Upper lobe of right lung (tissue), 1 donor: ENCODE results near the gene SIRT7. TPM values are rescaled to one million over a fixed set of nuclear protein-coding genes. Genes with fewer than 3 reads are reported as not detected.

ENCODE experiments used
- ATAC-seq: fragments of 200-7000 bp; cut with Tn5 transposase; one replicate; pipeline ENCODE4 v1.9.1; 2020; ENCODE audit warnings: mild to moderate bottlenecking, moderate library complexity
- DNase-seq: peaks from one replicate; pipeline ENCODE4 v3.0.0-alpha.2; 2020
- H3K27ac ChIP-seq: fragments of 200-600 bp; one replicate; pipeline ENCODE4 v1.8.0; 2022
- H3K27me3 ChIP-seq: fragments of 200-600 bp; one replicate; pipeline ENCODE4 v1.8.0; 2022; ENCODE audit warnings: mild to moderate bottlenecking
- H3K36me3 ChIP-seq: fragments of 200-600 bp; one replicate; pipeline ENCODE4 v1.8.0; 2022
- H3K4me1 ChIP-seq: fragments of 200-600 bp; one replicate; pipeline ENCODE4 v1.8.0; 2022
- H3K4me3 ChIP-seq: fragments of 200-600 bp; one replicate; pipeline ENCODE4 v1.8.0; 2022; ENCODE audit warnings: mild to moderate bottlenecking
- H3K9me3 ChIP-seq: fragments of 200-600 bp; one replicate; pipeline ENCODE4 v1.8.0; 2022
- intact Hi-C: fragments of 100-400 bp; cut with DNase I; formaldehyde crosslinking; loops from one replicate; pipeline ENCODE4 v1.11.0; 2022
- total RNA-seq: library from RNA; stranded (reverse); fragmentation: NEBNext Ultra II Directional; extraction: Animal tissue kit (Norgen Biotek cat#: 25700); gene quantifications from one replicate; pipeline ENCODE4 v1.2.1, GENCODE V29; 2021
- TF ChIP-seq, protein P1 (sequence below): fragments of 200-600 bp; IDR thresholded peaks from one replicate; pipeline ENCODE4 v1.8.0; 2022; ENCODE audit warnings: antibody characterized with exemption
- donor health status: DM: no; HTN: yes; CAD: no; lungs with severe emphysema.

SIRT7 gene
- total RNA-seq, 1 donor from 2014 or later, result 27.5 TPM

DNA sequence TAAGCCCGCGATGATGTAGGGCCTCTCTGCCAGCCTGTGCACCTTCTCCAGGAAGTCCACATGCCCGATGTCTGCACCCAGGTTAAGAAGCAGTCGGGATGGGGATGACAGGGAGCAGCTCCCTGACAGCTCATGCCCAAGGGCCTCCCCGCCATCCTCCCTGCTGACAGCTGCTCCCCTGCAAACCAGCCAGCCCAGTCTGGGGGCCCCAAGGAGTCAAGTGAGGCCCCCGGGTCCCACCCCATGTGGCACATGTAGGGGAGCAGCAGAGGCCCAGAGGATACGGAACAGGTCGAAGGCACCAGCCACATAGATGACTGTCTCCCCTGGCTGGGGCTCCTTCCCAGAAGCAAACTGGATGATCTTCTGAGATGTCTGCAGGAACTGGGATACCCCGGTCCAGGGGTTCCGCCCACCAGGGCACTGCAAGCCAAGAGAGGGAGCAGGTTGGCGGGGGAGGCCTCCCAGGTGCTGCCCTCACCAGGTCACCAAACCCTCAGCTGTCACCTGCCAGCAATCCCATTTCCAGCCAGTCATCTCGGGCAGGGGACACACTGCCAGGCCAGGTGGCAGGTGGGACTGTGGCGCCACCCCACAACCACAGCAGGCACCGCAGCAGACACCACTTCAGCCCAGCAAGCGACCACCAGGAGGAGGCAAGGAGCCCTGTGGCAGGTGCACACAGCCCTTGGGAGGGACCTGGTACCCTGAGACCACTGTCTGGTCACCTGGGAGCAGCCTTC lies 11.3 kb downstream of the SIRT7 start:
- no peaks in the 10 kb centered on the region for H3K27me3 ChIP-seq
- no peak overlapping the region for H3K4me3 ChIP-seq
- no peak overlapping the region for H3K27ac ChIP-seq
- H3K36me3 ChIP-seq, result peaks cover 12% of the 10 kb centered on the region
- DNase-seq (no peak), ATAC-seq (no peak)
- TF ChIP-seq, protein P1, sequence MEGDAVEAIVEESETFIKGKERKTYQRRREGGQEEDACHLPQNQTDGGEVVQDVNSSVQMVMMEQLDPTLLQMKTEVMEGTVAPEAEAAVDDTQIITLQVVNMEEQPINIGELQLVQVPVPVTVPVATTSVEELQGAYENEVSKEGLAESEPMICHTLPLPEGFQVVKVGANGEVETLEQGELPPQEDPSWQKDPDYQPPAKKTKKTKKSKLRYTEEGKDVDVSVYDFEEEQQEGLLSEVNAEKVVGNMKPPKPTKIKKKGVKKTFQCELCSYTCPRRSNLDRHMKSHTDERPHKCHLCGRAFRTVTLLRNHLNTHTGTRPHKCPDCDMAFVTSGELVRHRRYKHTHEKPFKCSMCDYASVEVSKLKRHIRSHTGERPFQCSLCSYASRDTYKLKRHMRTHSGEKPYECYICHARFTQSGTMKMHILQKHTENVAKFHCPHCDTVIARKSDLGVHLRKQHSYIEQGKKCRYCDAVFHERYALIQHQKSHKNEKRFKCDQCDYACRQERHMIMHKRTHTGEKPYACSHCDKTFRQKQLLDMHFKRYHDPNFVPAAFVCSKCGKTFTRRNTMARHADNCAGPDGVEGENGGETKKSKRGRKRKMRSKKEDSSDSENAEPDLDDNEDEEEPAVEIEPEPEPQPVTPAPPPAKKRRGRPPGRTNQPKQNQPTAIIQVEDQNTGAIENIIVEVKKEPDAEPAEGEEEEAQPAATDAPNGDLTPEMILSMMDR, result no peak
- no peaks in the 10 kb centered on the region for H3K9me3 ChIP-seq
- intact Hi-C loops, result no loop called here
- peaks cover 14% of the 10 kb centered on the region for H3K4me1 ChIP-seq

DNA sequence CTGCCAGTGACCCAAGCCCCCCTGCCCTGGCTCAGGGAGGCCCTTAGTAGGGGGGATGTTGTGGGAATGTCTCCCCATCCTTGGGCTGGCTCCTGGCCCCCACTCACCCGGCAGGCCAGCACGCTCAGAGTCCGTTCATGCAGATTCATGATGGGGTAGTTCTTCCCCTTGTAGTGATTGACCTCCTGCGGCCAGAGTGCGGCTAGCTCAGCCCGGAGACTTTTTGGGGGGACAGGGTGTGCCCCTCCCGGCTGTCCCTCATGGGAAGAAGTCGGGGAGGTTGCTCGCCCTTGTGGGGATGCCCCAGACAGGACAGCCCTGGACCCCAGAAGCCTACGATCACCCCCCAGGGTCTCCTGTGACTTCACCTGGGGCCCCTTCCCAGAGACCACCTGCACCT lies 12.0 kb downstream of the SIRT7 start:
- no peak overlapping the region for H3K4me3 ChIP-seq
- H3K36me3 ChIP-seq, result peaks cover 12% of the 10 kb centered on the region
- no peaks in the 10 kb centered on the region for H3K9me3 ChIP-seq
- ATAC-seq (no peak), DNase-seq (no peak)
- peaks cover 15% of the 10 kb centered on the region for H3K4me1 ChIP-seq
- H3K27ac ChIP-seq, result no peak overlapping the region
- TF ChIP-seq, protein P1, result no peak
- intact Hi-C loops, result no loop called here
- no peaks in the 10 kb centered on the region for H3K27me3 ChIP-seq

DNA sequence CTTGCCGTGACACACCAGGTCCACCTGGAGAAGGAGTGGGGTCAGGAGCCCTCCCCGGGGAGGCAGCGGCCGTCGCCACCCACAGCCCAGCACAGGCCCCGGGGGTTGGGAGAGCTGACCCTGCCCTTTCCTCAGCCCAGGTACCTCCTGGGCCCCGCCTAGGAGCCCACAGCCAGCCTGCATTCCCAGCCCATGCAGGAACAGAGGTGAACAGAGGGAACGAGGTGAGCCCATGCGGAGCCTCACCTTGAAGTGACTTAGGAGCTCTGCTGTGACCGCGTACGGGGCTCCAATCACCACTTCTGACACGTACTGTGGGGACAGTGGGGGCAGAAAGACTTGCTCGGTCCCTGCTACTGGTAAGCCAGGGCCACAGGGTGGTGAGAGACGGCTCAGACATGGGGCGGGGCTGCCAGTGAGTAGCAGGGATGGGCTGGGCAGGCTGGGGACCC lies 12.5 kb downstream of the SIRT7 start:
- TF ChIP-seq, protein P1, result no peak
- DNase-seq, result no peak
- Histone ChIP-seq H3K4me3 (no peak overlapping the region), H3K27ac (no peak overlapping the region), H3K4me1 (peaks cover 14% of the 10 kb centered on the region), H3K9me3 (no peaks in the 10 kb centered on the region), H3K36me3 (peaks cover 14% of the 10 kb centered on the region), H3K27me3 (no peaks in the 10 kb centered on the region)
- intact Hi-C loops, result no loop called here
- ATAC-seq, result no peak

- DNase-seq (no peak), ATAC-seq (no peak)
- H3K4me3 ChIP-seq, result no peak overlapping the region
- no peaks in the 10 kb centered on the region for H3K9me3 ChIP-seq
- TF ChIP-seq, protein P1, result no peak
- H3K36me3 ChIP-seq, result peaks cover 20% of the 10 kb centered on the region
- no peak overlapping the region for H3K27ac ChIP-seq
- intact Hi-C loops, result no loop called here
- peaks cover 7% of the 10 kb centered on the region for H3K4me1 ChIP-seq
- no peaks in the 10 kb centered on the region for H3K27me3 ChIP-seq
These were observed 13.2 kb downstream of the SIRT7 start for GRCh38 chr17:81904600-81905423.

DNA sequence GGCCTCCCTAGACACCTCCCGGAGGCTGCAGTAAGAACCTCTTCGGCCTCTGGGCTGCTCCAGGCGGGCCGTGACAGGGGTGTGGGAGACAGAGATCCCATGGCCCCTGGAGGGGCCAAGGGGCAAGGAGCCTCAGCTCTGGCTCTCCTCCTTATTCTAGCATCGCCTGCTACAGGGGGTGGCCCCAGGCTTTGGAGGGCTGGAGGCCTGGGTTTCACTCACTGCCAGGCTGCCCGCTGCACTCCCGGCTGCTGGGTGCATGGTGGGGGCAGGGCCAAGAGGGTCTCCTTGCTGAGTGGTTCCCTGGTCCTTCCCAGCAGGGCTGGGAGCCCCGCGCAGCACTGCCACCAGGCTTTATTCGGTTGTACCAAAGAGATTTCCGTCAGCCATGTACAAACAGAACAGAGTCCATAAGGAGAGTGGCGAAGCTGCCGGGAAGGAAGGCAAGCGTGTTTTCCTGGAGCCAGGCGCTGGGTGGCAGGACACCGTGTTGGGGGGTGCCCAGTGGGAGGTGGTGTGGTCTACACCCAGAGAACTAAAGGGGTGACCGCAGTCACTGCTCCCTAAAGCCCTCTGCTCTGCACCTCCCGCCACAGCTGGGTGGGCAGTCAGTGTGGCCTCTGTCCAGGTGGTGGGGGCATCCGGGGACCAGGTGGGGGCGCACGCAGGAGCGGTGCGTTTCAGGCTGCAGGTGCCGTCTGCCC lies 13.9 kb downstream of the SIRT7 start:
- Histone ChIP-seq H3K27me3 (no peaks in the 10 kb centered on the region), H3K27ac (no peak overlapping the region), H3K9me3 (no peaks in the 10 kb centered on the region), H3K4me3 (no peak overlapping the region), H3K36me3 (peaks cover 27% of the 10 kb centered on the region), H3K4me1 (peaks cover 5% of the 10 kb centered on the region)
- intact Hi-C loops, result no loop called here
- TF ChIP-seq, protein P1, result no peak
- DNase-seq, result no peak
- ATAC-seq, result no peak
